Gastroesophageal sphincter (tissue), 3 donors: ENCODE measurements around the gene TMPRSS9.

Experiments
- POLR2A ChIP-seq, 2 donors: fragments of 450-650 bp; IDR thresholded peaks; one replicate each; pipeline ENCODE4 v1.6.1; 2017; ENCODE audit warnings: antibody characterized with exemption in 2 of 2, mild to moderate bottlenecking in 2 of 2, moderate library complexity in 1 of 2
- POLR2AphosphoS5 ChIP-seq: sonication (generic); formaldehyde crosslinking; IDR thresholded peaks from one replicate; pipeline ENCODE4 v1.6.1; 2017; ENCODE audit warnings: antibody characterized with exemption
- TF ChIP-seq, protein P1 (sequence below), 4 experiments: fragments of 200-600 bp in 2 of 4; fragments of 450-650 bp in 2 of 4; sonication (generic) in 1 of 4; IDR thresholded peaks; one replicate each; pipeline ENCODE4 v1.5.1; 2017 to 2019; ENCODE audit warnings: antibody characterized with exemption in 4 of 4, mild to moderate bottlenecking in 2 of 4, moderate library complexity in 2 of 4

DNA sequence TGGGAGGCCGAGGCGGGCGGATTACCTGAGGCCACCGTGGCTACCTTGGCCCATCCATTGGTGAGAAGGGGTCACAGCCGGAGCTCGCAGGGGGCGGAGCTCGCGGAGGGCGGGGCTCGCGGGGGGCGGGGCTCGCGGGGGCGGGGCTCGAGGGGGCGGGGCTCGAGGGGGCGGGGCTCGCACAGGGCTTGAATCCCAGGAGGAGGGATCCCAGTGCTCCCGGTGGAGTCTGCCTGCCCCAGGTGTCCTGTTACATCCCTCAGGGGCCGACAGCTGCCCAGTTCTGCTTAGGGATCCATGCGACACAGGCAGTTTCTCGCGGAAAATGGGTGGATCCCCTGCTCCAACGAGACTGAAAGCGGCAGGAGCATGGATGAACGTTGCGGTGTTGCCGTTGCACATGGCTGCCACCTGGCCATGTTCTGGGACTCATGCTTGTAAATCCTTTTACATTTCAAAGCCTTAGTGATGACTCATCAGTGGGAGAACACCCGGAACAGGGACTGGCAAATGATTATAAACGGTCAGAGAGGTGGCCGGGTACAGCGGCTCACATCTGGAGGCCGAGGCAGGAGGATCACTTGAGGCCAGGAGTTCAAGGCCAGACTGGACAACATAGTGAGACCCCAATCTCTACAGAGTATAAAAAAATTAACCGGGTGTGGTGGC lies 25.1 kb downstream of the TMPRSS9 start:
- TF ChIP-seq, protein P1, sequence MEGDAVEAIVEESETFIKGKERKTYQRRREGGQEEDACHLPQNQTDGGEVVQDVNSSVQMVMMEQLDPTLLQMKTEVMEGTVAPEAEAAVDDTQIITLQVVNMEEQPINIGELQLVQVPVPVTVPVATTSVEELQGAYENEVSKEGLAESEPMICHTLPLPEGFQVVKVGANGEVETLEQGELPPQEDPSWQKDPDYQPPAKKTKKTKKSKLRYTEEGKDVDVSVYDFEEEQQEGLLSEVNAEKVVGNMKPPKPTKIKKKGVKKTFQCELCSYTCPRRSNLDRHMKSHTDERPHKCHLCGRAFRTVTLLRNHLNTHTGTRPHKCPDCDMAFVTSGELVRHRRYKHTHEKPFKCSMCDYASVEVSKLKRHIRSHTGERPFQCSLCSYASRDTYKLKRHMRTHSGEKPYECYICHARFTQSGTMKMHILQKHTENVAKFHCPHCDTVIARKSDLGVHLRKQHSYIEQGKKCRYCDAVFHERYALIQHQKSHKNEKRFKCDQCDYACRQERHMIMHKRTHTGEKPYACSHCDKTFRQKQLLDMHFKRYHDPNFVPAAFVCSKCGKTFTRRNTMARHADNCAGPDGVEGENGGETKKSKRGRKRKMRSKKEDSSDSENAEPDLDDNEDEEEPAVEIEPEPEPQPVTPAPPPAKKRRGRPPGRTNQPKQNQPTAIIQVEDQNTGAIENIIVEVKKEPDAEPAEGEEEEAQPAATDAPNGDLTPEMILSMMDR (IDR thresholded peaks at IDR 0.05): no peak
- TF ChIP-seq POLR2AphosphoS5: no peak
- TF ChIP-seq POLR2A (IDR thresholded peaks at IDR 0.05): no peak
